Measurements from ENCODE around the gene CBR3. TPM values are rescaled to one million over a fixed set of nuclear protein-coding genes. Genes with fewer than 3 reads are reported as not detected.
A peak's percentile ranks its signal among the peaks of the same experiment; 100 is the strongest.

CBR3 gene
- total and polyA plus RNA-seq, 2 experiments from 2014 or later, result 4.6 to 8.7 TPM

GRCh38 chr21:36167541-36167940, 32.7 kb downstream of the CBR3 start:
- H3K4me2 ChIP-seq, result no peak overlapping the region
- H3K4me3 ChIP-seq, result no peak overlapping the region
- H3K4me1 Mint-ChIP-seq, result peaks cover 3% of the 10 kb centered on the region; the same call in 1 of the 3 replicates
- no peak overlapping the region for H3K27ac Mint-ChIP-seq
- 0 out of 2 replicates have a peak, but pooled peaks cover 3% of the 10 kb centered on the region for H4K20me1 ChIP-seq (replicated peaks; ENCODE audit: insufficient read depth)
- H3K4me1 ChIP-seq (ENCODE audit: insufficient read depth), result no peaks in the 10 kb centered on the region
- no peaks in the 10 kb centered on the region for H3K27me3 ChIP-seq (ENCODE audit: insufficient read depth)
- no peak for TF ChIP-seq EZH2phosphoT487 (IDR thresholded peaks at IDR 0.05; ENCODE audit: unreplicated experiment)
- no peak for TF ChIP-seq STAT1 (IDR thresholded peaks at IDR 0.05; ENCODE audit: unreplicated experiment)
- TF ChIP-seq EZH2 (IDR thresholded peaks at IDR 0.05; ENCODE audit: low read depth, unreplicated experiment), result no peak
- no peak for TF ChIP-seq JUNB (IDR thresholded peaks at IDR 0.05; ENCODE audit: unreplicated experiment)
- H3K4me3 Mint-ChIP-seq, result no peak overlapping the region
- no peaks in the 10 kb centered on the region; the same call in 1 of the 2 replicates for H3F3A ChIP-seq (replicated peaks; ENCODE audit: low read depth)
- peaks cover 7% of the 10 kb centered on the region; the same call in 2 of the 3 replicates for H3K36me3 Mint-ChIP-seq (ENCODE audit: low read depth)
- ATAC-seq, result no peak
- H3K27ac ChIP-seq (ENCODE audit: low read depth), result no peak overlapping the region
- H3K27me3 Mint-ChIP-seq (ENCODE audit: insufficient read depth, low read depth, poor library complexity), result peaks cover 2% of the 10 kb centered on the region
- H3K36me3 ChIP-seq (ENCODE audit: insufficient read depth), result no peaks in the 10 kb centered on the region
- DNase-seq (ENCODE audit: low spot score), result no peak
- H3K9me2 ChIP-seq (ENCODE audit: insufficient read depth), result no peaks in the 10 kb centered on the region
- no peaks in the 10 kb centered on the region for H3K79me2 ChIP-seq (replicated peaks; ENCODE audit: insufficient read depth)
- no peak overlapping the region for H2AFZ ChIP-seq
- H3K9me3 Mint-ChIP-seq, result no peaks in the 10 kb centered on the region; the same call in 2 of the 3 replicates

- DNase-seq (ENCODE audit: low spot score) (peak; percentile 41), ATAC-seq (peak; percentile 56)
- Mint-ChIP-seq H3K27ac (no peak overlapping the region), H3K27me3 (ENCODE audit: insufficient read depth, low read depth, poor library complexity) (peaks cover 4% of the 10 kb centered on the region), H3K36me3 (ENCODE audit: low read depth) (peaks cover 7% of the 10 kb centered on the region; the same call in 2 of the 3 replicates), H3K4me3 (no peak overlapping the region), H3K4me1 (peaks cover 3% of the 10 kb centered on the region; the same call in 1 of the 3 replicates), H3K9me3 (no peaks in the 10 kb centered on the region; the same call in 2 of the 3 replicates)
- Histone ChIP-seq H3K4me3 (no peak overlapping the region), H3K36me3 (ENCODE audit: insufficient read depth) (no peaks in the 10 kb centered on the region), H3K4me1 (ENCODE audit: insufficient read depth) (no peaks in the 10 kb centered on the region), H3K9me2 (ENCODE audit: insufficient read depth) (no peaks in the 10 kb centered on the region), H3F3A (replicated peaks; ENCODE audit: low read depth) (no peaks in the 10 kb centered on the region; the same call in 1 of the 2 replicates), H2AFZ (no peak overlapping the region), H3K79me2 (replicated peaks; ENCODE audit: insufficient read depth) (no peaks in the 10 kb centered on the region), H3K4me2 (no peak overlapping the region), H3K27me3 (ENCODE audit: insufficient read depth) (no peaks in the 10 kb centered on the region), H4K20me1 (replicated peaks; ENCODE audit: insufficient read depth) (0 out of 2 replicates have a peak, but pooled peaks cover 3% of the 10 kb centered on the region), H3K27ac (ENCODE audit: low read depth) (no peak overlapping the region)
- TF ChIP-seq POLR2AphosphoS5 (IDR thresholded peaks at IDR 0.05; ENCODE audit: low read depth) (no peak), CTCF (conservative IDR thresholded peaks at IDR 0.05; ENCODE audit: low read depth in 2 of 2) (peak; percentile 23 to 27; a peak in 1 of 4 replicates)
Measured at GRCh38 chr21:36169470-36170128, 34.7 kb downstream of the CBR3 start.

GRCh38 chr21:36170823-36171222, 35.9 kb downstream of the CBR3 start:
- no peak for ATAC-seq
- Histone ChIP-seq H4K20me1 (replicated peaks; ENCODE audit: insufficient read depth) (0 out of 2 replicates have a peak, but pooled peaks cover 3% of the 10 kb centered on the region), H3K79me2 (replicated peaks; ENCODE audit: insufficient read depth) (no peaks in the 10 kb centered on the region), H3F3A (replicated peaks; ENCODE audit: low read depth) (no peaks in the 10 kb centered on the region), H2AFZ (no peak overlapping the region), H3K27ac (ENCODE audit: low read depth) (no peak overlapping the region), H3K27me3 (ENCODE audit: insufficient read depth) (no peaks in the 10 kb centered on the region), H3K36me3 (ENCODE audit: insufficient read depth) (no peaks in the 10 kb centered on the region), H3K4me2 (no peak overlapping the region), H3K9me2 (ENCODE audit: insufficient read depth) (no peaks in the 10 kb centered on the region), H3K4me1 (ENCODE audit: insufficient read depth) (no peaks in the 10 kb centered on the region), H3K4me3 (no peak overlapping the region)
- H3K4me3 Mint-ChIP-seq, result no peak overlapping the region
- peaks cover 7% of the 10 kb centered on the region; the same call in 2 of the 3 replicates for H3K36me3 Mint-ChIP-seq (ENCODE audit: low read depth)
- no peaks in the 10 kb centered on the region; the same call in 2 of the 3 replicates for H3K9me3 Mint-ChIP-seq
- peaks cover 3% of the 10 kb centered on the region; the same call in 1 of the 3 replicates for H3K4me1 Mint-ChIP-seq
- H3K27ac Mint-ChIP-seq, result no peak overlapping the region
- H3K27me3 Mint-ChIP-seq (ENCODE audit: insufficient read depth, low read depth, poor library complexity), result peaks cover 4% of the 10 kb centered on the region
- DNase-seq (ENCODE audit: low spot score), result no peak
- TF ChIP-seq POLR2AphosphoS5 (IDR thresholded peaks at IDR 0.05; ENCODE audit: low read depth) (no peak), EZH2phosphoT487 (IDR thresholded peaks at IDR 0.05; ENCODE audit: unreplicated experiment) (no peak), CTCF (conservative IDR thresholded peaks at IDR 0.05; ENCODE audit: low read depth in 2 of 2) (no peak), REST (IDR thresholded peaks at IDR 0.05; ENCODE audit: unreplicated experiment) (no peak), ZNF114 (CRISPR knock-in tag; IDR thresholded peaks at IDR 0.05) (no peak), STAT1 (IDR thresholded peaks at IDR 0.05; ENCODE audit: unreplicated experiment) (no peak)

Measured in GM23338 (cell line).